Measurements from ENCODE around the gene ZNF408.

ZNF408 gene

GRCh38 chr11:46680815-46681214 lies 20.0 kb upstream of the ZNF408 start:
- TF ChIP-seq, protein P1, sequence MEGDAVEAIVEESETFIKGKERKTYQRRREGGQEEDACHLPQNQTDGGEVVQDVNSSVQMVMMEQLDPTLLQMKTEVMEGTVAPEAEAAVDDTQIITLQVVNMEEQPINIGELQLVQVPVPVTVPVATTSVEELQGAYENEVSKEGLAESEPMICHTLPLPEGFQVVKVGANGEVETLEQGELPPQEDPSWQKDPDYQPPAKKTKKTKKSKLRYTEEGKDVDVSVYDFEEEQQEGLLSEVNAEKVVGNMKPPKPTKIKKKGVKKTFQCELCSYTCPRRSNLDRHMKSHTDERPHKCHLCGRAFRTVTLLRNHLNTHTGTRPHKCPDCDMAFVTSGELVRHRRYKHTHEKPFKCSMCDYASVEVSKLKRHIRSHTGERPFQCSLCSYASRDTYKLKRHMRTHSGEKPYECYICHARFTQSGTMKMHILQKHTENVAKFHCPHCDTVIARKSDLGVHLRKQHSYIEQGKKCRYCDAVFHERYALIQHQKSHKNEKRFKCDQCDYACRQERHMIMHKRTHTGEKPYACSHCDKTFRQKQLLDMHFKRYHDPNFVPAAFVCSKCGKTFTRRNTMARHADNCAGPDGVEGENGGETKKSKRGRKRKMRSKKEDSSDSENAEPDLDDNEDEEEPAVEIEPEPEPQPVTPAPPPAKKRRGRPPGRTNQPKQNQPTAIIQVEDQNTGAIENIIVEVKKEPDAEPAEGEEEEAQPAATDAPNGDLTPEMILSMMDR (IDR thresholded peaks at IDR 0.05; ENCODE audit: poor library complexity, severe bottlenecking) = no peak
- Histone ChIP-seq H3K9me3 (ENCODE audit: severe bottlenecking) (no peaks in the 10 kb centered on the region), H3K36me3 (ENCODE audit: low read depth) (peaks cover 25% of the 10 kb centered on the region), H3K27me3 (ENCODE audit: insufficient read depth, poor library complexity, severe bottlenecking) (no peaks in the 10 kb centered on the region), H3K4me1 (ENCODE audit: insufficient read depth, poor library complexity, severe bottlenecking) (peaks cover under 1% of the 10 kb centered on the region), H3K4me3 (ENCODE audit: severe bottlenecking) (no peak overlapping the region), H3K27ac (ENCODE audit: poor library complexity, severe bottlenecking) (no peak overlapping the region)
- DNase-seq (ENCODE audit: low spot score) = no peak
- ATAC-seq (ENCODE audit: low read depth) = no peak

- ATAC-seq (ENCODE audit: low read depth) = no peak
- no peak for DNase-seq (ENCODE audit: low spot score)
- H3K27ac ChIP-seq (ENCODE audit: poor library complexity, severe bottlenecking) = no peak overlapping the region
- H3K27me3 ChIP-seq (ENCODE audit: insufficient read depth, poor library complexity, severe bottlenecking) = no peaks in the 10 kb centered on the region
- TF ChIP-seq, protein P1 (IDR thresholded peaks at IDR 0.05; ENCODE audit: poor library complexity, severe bottlenecking) = no peak
- no peak overlapping the region for H3K4me3 ChIP-seq (ENCODE audit: severe bottlenecking)
- peaks cover 31% of the 10 kb centered on the region for H3K36me3 ChIP-seq (ENCODE audit: low read depth)
- no peaks in the 10 kb centered on the region for H3K9me3 ChIP-seq (ENCODE audit: severe bottlenecking)
- peaks cover 6% of the 10 kb centered on the region for H3K4me1 ChIP-seq (ENCODE audit: insufficient read depth, poor library complexity, severe bottlenecking)
Measured at GRCh38 chr11:46681814-46682213, 19.0 kb upstream of the ZNF408 start.

GRCh38 chr11:46682773-46683752 lies 17.8 kb upstream of the ZNF408 start:
- no peaks in the 10 kb centered on the region for H3K9me3 ChIP-seq (ENCODE audit: severe bottlenecking)
- ATAC-seq (ENCODE audit: low read depth) (no peak), DNase-seq (ENCODE audit: low spot score) (no peak)
- no peak overlapping the region for H3K4me3 ChIP-seq (ENCODE audit: severe bottlenecking)
- H3K27ac ChIP-seq (ENCODE audit: poor library complexity, severe bottlenecking) = peak overlapping the region; percentile 14
- H3K4me1 ChIP-seq (ENCODE audit: insufficient read depth, poor library complexity, severe bottlenecking) = peaks cover 17% of the 10 kb centered on the region
- TF ChIP-seq, protein P1 (IDR thresholded peaks at IDR 0.05; ENCODE audit: poor library complexity, severe bottlenecking) = no peak
- H3K27me3 ChIP-seq (ENCODE audit: insufficient read depth, poor library complexity, severe bottlenecking) = no peaks in the 10 kb centered on the region
- peaks cover 35% of the 10 kb centered on the region for H3K36me3 ChIP-seq (ENCODE audit: low read depth)

- ATAC-seq (ENCODE audit: low read depth) (no peak), DNase-seq (ENCODE audit: low spot score) (no peak)
- Histone ChIP-seq H3K4me1 (ENCODE audit: insufficient read depth, poor library complexity, severe bottlenecking) (peaks cover 20% of the 10 kb centered on the region), H3K9me3 (ENCODE audit: severe bottlenecking) (no peaks in the 10 kb centered on the region), H3K36me3 (ENCODE audit: low read depth) (peaks cover 39% of the 10 kb centered on the region), H3K27me3 (ENCODE audit: insufficient read depth, poor library complexity, severe bottlenecking) (no peaks in the 10 kb centered on the region), H3K4me3 (ENCODE audit: severe bottlenecking) (no peak overlapping the region), H3K27ac (ENCODE audit: poor library complexity, severe bottlenecking) (peak overlapping the region; percentile 14)
- TF ChIP-seq, protein P1 (IDR thresholded peaks at IDR 0.05; ENCODE audit: poor library complexity, severe bottlenecking) = no peak
Measured at GRCh38 chr11:46684367-46684766, 16.5 kb upstream of the ZNF408 start.

All from RWPE2 (cell line).